Measurements from ENCODE around the gene CNPY3.

CNPY3 gene

DNA sequence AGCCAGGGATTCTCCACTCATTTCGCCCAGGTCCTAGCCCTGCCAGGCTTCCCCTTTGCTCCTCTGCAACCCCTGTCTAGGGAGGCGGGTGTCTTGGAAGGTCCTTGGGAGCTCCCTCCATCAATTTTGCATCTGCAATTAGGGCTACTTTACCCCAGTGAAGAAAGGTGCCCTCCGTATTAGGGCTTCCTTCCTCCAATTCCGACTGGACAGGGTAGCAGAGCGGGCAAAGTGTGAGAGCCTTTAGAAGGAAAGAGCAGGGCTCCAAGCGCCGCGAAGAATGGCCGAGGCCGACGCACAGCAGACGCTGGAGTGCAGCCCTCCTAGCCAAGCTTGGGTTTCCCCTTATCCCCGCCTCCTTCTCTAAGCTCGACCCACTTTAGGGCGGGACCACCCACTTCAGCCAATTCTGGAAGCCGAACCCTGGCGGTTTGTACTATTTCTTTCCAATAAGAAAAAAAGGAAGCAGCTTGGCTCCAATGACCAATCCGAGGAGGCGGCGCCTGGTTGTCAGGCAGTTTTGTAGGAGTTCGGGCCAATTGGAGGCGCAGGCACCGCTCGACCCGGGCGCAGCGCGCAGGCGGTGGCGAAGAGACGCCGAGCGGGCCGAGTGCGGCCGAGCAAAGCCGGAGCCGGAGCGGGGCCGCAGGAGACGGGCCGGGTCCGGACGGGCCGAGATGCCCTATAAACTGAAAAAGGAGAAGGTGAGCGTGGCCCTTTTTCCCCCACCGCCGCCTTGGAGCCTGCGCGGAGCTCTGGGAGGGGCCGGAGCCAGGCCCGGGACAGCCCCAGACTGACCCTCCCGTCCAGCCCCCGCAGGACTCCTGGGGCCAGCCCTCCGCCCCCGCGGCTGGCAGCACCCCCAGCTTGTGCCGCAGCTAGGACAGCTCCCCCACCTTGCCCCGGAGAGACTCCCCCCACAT is 55.0 kb downstream of the CNPY3 start, which contains the start of gene PPP2R5D:
Gene PPP2R5D (plus strand): TSS at position 570 of the 923 bp plus-strand sequence. CDS start 108 bp downstream, at position 678.
- peak; percentile 99 for DNase-seq

DNA sequence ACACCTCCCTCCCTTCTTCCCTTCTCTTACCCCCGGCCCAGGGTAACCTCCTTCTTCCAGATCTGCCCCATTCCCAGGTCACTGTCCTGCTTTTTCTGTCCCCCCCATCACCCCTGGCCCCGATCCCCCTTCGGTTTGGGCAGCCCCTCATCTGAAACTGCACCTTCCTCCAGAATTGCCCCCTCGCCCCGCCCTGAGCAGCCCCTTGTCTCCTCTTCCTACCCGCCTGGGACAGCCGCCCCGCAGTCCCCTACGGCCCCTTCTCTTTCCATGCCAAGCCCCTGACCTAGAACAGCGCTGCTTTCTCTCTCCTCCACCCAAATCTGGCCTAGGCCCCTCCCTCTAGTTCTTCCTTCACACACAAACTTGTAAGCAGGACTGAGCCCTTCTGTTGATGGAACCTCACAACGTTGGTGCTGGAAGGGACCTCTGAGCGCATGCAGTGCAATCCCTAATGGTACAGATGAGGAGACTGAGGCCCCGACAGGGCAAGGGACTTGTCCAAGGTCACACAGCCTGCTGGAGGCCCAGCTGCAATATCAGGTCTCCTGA is 55.7 kb downstream of the CNPY3 start:
- no peak for DNase-seq

DNA sequence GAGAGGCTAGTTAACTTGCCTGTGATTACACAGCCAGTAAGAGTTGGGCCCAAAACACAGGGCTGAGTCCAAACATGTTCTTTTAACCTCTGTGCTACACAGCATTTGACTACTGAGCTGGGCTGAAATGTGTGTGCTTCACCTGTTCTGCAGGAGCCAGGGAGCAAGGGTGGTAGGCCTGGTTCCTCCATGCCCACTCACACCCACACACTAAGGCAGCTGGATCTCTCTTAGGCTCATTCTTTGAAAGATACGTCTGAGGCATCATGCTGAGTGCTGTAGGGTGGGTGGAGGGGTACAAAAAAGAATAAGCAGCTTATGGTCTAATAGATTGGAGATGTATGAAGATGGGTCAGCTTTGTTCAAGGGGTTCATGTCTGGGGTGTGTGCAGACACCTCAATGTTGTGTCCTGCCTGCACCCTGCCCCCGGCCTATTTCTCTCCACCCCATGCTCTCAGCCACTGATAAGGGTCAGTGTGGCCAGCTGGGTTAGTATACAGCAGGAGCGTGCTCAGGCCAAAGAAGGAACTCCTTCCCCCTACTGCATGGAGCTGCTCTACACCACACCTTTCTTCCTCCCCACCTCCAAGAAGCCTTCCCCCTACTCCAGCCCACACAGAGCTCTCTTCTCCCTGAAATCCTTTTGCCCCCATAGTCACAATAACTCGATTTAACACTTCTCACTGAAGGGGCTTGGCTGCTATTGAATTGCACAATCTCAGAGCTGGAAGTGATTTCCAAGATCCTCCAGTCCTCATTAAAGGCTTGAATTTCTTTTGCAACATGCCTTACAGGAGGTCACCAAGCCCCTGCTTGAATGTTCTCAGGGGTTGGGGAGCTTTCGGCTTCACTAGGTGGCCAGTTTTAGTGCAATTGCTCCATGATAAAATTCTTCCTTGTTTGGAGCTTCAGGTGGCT is 58.5 kb downstream of the CNPY3 start:
- DNase-seq: no peak

DNA sequence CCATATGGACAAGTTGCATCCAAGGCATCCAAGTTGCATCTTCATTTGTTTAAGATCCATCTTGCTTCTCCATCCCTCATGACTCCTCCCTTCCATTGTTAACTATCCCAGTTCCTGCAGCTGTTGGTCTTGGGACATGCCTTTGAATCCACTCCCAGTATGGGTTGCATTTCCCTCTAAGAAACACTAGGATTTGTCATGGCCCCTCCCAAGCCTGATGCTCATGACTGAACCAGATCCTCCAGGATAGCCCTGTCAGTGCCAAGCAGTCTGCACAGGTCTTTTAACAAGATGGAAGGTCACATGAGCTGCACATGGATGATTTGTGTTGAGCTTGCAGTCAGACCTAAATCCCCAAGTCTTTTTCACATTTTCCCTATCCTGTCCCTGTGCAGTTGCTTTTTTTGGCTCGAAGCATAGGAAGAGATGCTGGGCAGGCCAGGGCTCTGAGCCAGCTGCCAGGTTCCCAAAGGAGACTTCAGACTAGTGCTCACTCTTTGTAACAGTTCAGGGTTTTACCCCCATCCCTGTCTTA is 59.3 kb downstream of the CNPY3 start:
- no peak for DNase-seq
